Loucy (cell line): ENCODE data around the gene SLC25A21.

Experiments
- H2AFZ ChIP-seq: fragments of 200-600 bp; sonication (generic); 2 replicates; pipeline ENCODE4 v1.6.0; 2016; ENCODE audit warnings: antibody characterized with exemption, mild to moderate bottlenecking, low read length, moderate library complexity
- H3F3A ChIP-seq: fragments of 200-600 bp; 2 replicates; pipeline ENCODE4 v1.6.0; 2016; ENCODE audit warnings: antibody characterized with exemption, low read depth, mild to moderate bottlenecking
- H3K27me3 ChIP-seq: fragments of 200-600 bp; sonication (generic); 2 replicates; pipeline ENCODE4 v1.6.1; 2014; ENCODE audit warnings: low read length, mild to moderate bottlenecking; ENCODE audit not compliant: insufficient read depth, poor library complexity, severe bottlenecking
- H3K36me3 ChIP-seq: fragments of 200-600 bp; sonication (generic); 2 replicates; pipeline ENCODE4 v1.6.1; 2016; ENCODE audit warnings: low read length; ENCODE audit not compliant: insufficient read depth
- H3K4me1 ChIP-seq: fragments of 200-600 bp; sonication (generic); 2 replicates; pipeline ENCODE4 v1.5.1; 2014; ENCODE audit warnings: low read length, mild to moderate bottlenecking; ENCODE audit not compliant: insufficient read depth, poor library complexity, severe bottlenecking
- H3K4me2 ChIP-seq: fragments of 200-600 bp; sonication (generic); 2 replicates; pipeline ENCODE4 v1.6.0; 2014; ENCODE audit warnings: antibody characterized with exemption, low read length, low read depth, mild to moderate bottlenecking; ENCODE audit not compliant: poor library complexity, severe bottlenecking
- H3K4me3 ChIP-seq: fragments of 200-600 bp; sonication (generic); 2 replicates; pipeline ENCODE4 v1.5.1; 2014; ENCODE audit warnings: low read length, mild to moderate bottlenecking, mixed read lengths; ENCODE audit not compliant: poor library complexity, severe bottlenecking
- H3K79me2 ChIP-seq: fragments of 200-600 bp; sonication (generic); 2 replicates; pipeline ENCODE4 v1.6.1; 2014; ENCODE audit warnings: low read length; ENCODE audit not compliant: insufficient read depth
- H3K9ac ChIP-seq: fragments of 200-600 bp; sonication (generic); 2 replicates; pipeline ENCODE4 v1.6.0; 2014; ENCODE audit warnings: mild to moderate bottlenecking, low read depth, low read length, moderate library complexity; ENCODE audit not compliant: poor library complexity, severe bottlenecking
- H3K9me2 ChIP-seq: fragments of 200-600 bp; sonication (generic); replicated peaks from 2 replicates; pipeline ENCODE4 v1.6.1; 2016; ENCODE audit warnings: low read depth, low read length, mixed read lengths
- H3K9me3 ChIP-seq: fragments of 200-600 bp; sonication (generic); 2 replicates; pipeline ENCODE4 v1.6.1; 2014; ENCODE audit warnings: mild to moderate bottlenecking, antibody characterized with exemption, low read length, low read depth; ENCODE audit not compliant: insufficient read depth
- H4K20me1 ChIP-seq: fragments of 200-600 bp; sonication (generic); 2 replicates; pipeline ENCODE4 v1.6.0; 2014; ENCODE audit warnings: antibody characterized with exemption, low read length, mild to moderate bottlenecking; ENCODE audit not compliant: insufficient read depth, poor library complexity, severe bottlenecking
- CTCF ChIP-seq: fragments of 200-600 bp; sonication (generic); conservative IDR thresholded peaks from 2 replicates; pipeline ENCODE4 v1.5.1; 2014; ENCODE audit warnings: mild to moderate bottlenecking, antibody characterized with exemption, low read length
- EZH2phosphoT487 ChIP-seq: fragments of 200-600 bp; IDR thresholded peaks from 2 replicates; pipeline ENCODE4 v1.6.1; 2018; ENCODE audit warnings: antibody characterized with exemption, mild to moderate bottlenecking, moderate library complexity, borderline replicate concordance

The SLC25A21 gene

DNA sequence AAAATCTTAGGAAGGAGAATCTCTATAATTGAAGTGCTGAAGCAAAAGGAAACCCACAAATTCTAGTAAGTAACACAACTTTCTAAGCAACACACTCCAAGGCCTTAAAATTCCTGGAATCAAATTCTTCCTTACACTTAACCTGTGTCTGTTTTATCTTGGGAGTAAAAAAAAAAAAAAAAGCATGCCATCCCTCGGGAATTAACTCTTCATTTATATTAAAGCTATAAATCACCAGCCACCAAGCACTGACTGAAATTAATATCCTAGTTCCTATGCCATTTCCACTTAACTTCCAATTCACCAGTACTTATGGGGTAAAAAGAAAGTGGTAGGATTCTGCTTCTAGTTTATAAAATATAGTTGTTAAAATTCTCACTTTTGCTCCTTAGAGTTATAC, 238.1 kb downstream of the SLC25A21 start:
- no peaks in the 10 kb centered on the region for H3K9me2 ChIP-seq
- H3K79me2 ChIP-seq = no peaks in the 10 kb centered on the region
- H3K4me1 ChIP-seq = no peaks in the 10 kb centered on the region
- H3F3A ChIP-seq = no peaks in the 10 kb centered on the region
- H3K36me3 ChIP-seq = no peaks in the 10 kb centered on the region
- H3K9me3 ChIP-seq = no peaks in the 10 kb centered on the region
- no peak for TF ChIP-seq EZH2phosphoT487
- no peak overlapping the region for H3K4me2 ChIP-seq
- H2AFZ ChIP-seq = no peak overlapping the region
- no peaks in the 10 kb centered on the region for H4K20me1 ChIP-seq
- no peak overlapping the region for H3K9ac ChIP-seq
- no peaks in the 10 kb centered on the region for H3K27me3 ChIP-seq
- H3K4me3 ChIP-seq = no peak overlapping the region

- Histone ChIP-seq H3K27me3 (no peaks in the 10 kb centered on the region), H3F3A (no peaks in the 10 kb centered on the region), H3K4me1 (no peaks in the 10 kb centered on the region), H3K9me2 (no peaks in the 10 kb centered on the region), H3K4me3 (no peak overlapping the region), H3K36me3 (no peaks in the 10 kb centered on the region), H4K20me1 (no peaks in the 10 kb centered on the region), H2AFZ (no peak overlapping the region), H3K79me2 (no peaks in the 10 kb centered on the region), H3K4me2 (no peak overlapping the region), H3K9me3 (no peaks in the 10 kb centered on the region), H3K9ac (no peak overlapping the region)
- no peak for TF ChIP-seq CTCF
- TF ChIP-seq EZH2phosphoT487 = no peak
Measured at GRCh38 chr14:36931791-36932190, 240.6 kb downstream of the SLC25A21 start.

DNA sequence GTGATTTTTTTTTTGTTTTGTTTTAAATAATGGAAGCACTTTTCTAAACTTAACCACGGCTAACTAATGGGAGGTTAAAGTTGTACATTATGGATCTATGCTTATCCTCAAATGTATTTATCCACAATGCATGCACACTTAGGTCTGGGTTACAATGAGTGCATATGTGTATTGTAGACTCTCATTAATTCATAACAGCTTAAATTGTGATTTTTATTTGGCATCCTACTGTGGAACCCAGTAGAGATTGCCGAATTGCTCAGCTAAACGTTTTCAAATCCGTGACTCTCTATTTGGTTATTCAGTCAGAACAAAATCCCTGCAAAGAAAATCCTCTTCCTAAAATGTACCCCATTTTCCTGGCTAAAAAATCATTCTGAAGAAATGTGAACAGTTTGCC, 244.0 kb downstream of the SLC25A21 start:
- no peaks in the 10 kb centered on the region for H3K9me2 ChIP-seq
- no peak overlapping the region for H2AFZ ChIP-seq
- no peaks in the 10 kb centered on the region for H3K9me3 ChIP-seq
- no peaks in the 10 kb centered on the region for H3K27me3 ChIP-seq
- H3F3A ChIP-seq = no peaks in the 10 kb centered on the region
- TF ChIP-seq EZH2phosphoT487 (no peak), CTCF (no peak)
- no peaks in the 10 kb centered on the region for H3K36me3 ChIP-seq
- no peaks in the 10 kb centered on the region for H3K79me2 ChIP-seq
- H3K4me3 ChIP-seq = no peak overlapping the region
- no peak overlapping the region for H3K4me2 ChIP-seq
- H3K4me1 ChIP-seq = no peaks in the 10 kb centered on the region
- H3K9ac ChIP-seq = no peak overlapping the region
- no peaks in the 10 kb centered on the region for H4K20me1 ChIP-seq

GRCh38 chr14:36925094-36925493, 247.3 kb downstream of the SLC25A21 start:
- Histone ChIP-seq H3K9ac (no peak overlapping the region), H2AFZ (no peak overlapping the region), H3K4me1 (no peaks in the 10 kb centered on the region), H3K4me2 (no peak overlapping the region), H3K36me3 (no peaks in the 10 kb centered on the region), H3K27me3 (no peaks in the 10 kb centered on the region), H3F3A (no peaks in the 10 kb centered on the region), H3K9me3 (no peaks in the 10 kb centered on the region), H3K4me3 (no peak overlapping the region), H4K20me1 (no peaks in the 10 kb centered on the region), H3K79me2 (no peaks in the 10 kb centered on the region), H3K9me2 (no peaks in the 10 kb centered on the region)
- TF ChIP-seq CTCF (no peak), EZH2phosphoT487 (no peak)
